GM18873 (cell line): ENCODE results near the gene IGFN1.

Source experiments
- ATAC-seq: cut with Tn5 transposase; IDR thresholded peaks from one replicate; pipeline ENCODE4 v1.9.1; 2021; ENCODE audit warnings: mild to moderate bottlenecking, moderate library complexity, moderate number of reproducible peaks; ENCODE audit not compliant: unreplicated experiment, low FRiP score

IGFN1 gene

GRCh38 chr1:201184307-201185122 is 6.1 kb upstream of the IGFN1 start:
- ATAC-seq, result no peak

GRCh38 chr1:201185123-201185453 is 5.5 kb upstream of the IGFN1 start:
- ATAC-seq, result no peak

- ATAC-seq, result no peak
Observed at GRCh38 chr1:201185527-201186128, 5.0 kb upstream of the IGFN1 start.

GRCh38 chr1:201186192-201186591 is 4.4 kb upstream of the IGFN1 start:
- no peak for ATAC-seq

GRCh38 chr1:201189085-201189484 is 1.5 kb upstream of the IGFN1 start:
- ATAC-seq, result no peak

GRCh38 chr1:201190005-201190404 is 619 bp upstream of the IGFN1 start:
- ATAC-seq, result no peak

GRCh38 chr1:201191653-201192260 is 1.1 kb downstream of the IGFN1 start:
- no peak for ATAC-seq

GRCh38 chr1:201192261-201192788 is 1.7 kb downstream of the IGFN1 start:
- no peak for ATAC-seq

GRCh38 chr1:201194046-201194445 is 3.4 kb downstream of the IGFN1 start:
- ATAC-seq, result no peak

GRCh38 chr1:201198598-201198997 is 8.0 kb downstream of the IGFN1 start:
- no peak for ATAC-seq

- ATAC-seq, result no peak
Observed at GRCh38 chr1:201205036-201205435, 14.4 kb downstream of the IGFN1 start.

- ATAC-seq, result no peak
Observed at GRCh38 chr1:201206176-201206575, 15.6 kb downstream of the IGFN1 start.

GRCh38 chr1:201207046-201207445 is 16.4 kb downstream of the IGFN1 start:
- ATAC-seq, result no peak

GRCh38 chr1:201208236-201208635 is 17.6 kb downstream of the IGFN1 start:
- ATAC-seq, result no peak

- no peak for ATAC-seq
Observed at GRCh38 chr1:201212056-201212455, 21.4 kb downstream of the IGFN1 start.

- ATAC-seq, result no peak
Observed at GRCh38 chr1:201212461-201213055, 21.9 kb downstream of the IGFN1 start.

- no peak for ATAC-seq
Observed at GRCh38 chr1:201213106-201213770, 22.6 kb downstream of the IGFN1 start.

GRCh38 chr1:201213926-201214325 is 23.3 kb downstream of the IGFN1 start:
- ATAC-seq, result no peak

- ATAC-seq, result no peak
Observed at GRCh38 chr1:201214461-201214860, 23.8 kb downstream of the IGFN1 start.

GRCh38 chr1:201214886-201215285 is 24.3 kb downstream of the IGFN1 start:
- no peak for ATAC-seq
